ENCODE measurements around the gene HCFC2.

DNA sequence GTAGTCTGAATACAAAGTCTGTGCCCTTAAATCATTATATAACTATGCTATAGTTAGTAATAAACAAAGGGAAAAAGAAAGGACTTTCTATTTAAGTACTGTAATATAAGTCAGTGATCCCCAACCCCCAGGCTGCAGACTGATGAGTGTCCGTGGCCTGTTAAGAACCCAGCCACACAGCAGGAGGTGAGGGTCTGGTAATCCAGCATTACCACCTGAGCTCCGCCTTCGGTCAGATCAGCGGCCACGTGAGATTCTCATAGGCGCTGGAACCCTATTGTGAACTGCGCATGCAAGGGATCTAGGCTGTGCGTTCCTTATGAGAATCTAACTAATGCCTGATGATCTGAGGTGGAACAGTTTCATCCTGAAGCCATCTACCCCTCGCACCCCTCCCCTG is 58.0 kb downstream of the HCFC2 start:
- TF ChIP-seq BCL6 (CRISPR knock-in tag; IDR thresholded peaks at IDR 0.05) (no peak), MTA3 (IDR thresholded peaks at IDR 0.05; ENCODE audit: borderline replicate concordance) (no peak), POLR2AphosphoS5 (IDR thresholded peaks at IDR 0.05; ENCODE audit: control insufficient read depth, insufficient read depth, low read depth, low read length) (no peak), CBX5 (IDR thresholded peaks at IDR 0.05; ENCODE audit: borderline replicate concordance, low read depth) (no peak), TGIF2 (CRISPR knock-in tag; IDR thresholded peaks at IDR 0.05) (no peak), KLF1 (tag; IDR thresholded peaks at IDR 0.05) (no peak), POLR2A (conservative IDR thresholded peaks at IDR 0.05) (no peak), EP400 (IDR thresholded peaks at IDR 0.05) (no peak), PHF20 (IDR thresholded peaks at IDR 0.05; ENCODE audit: partially characterized antibody) (no peak), EZH2 (IDR thresholded peaks at IDR 0.05; ENCODE audit: borderline replicate concordance, low read depth, low read length) (no peak), TCF7L2 (IDR thresholded peaks at IDR 0.05; ENCODE audit: low read depth, low read length) (no peak), TRIM24 (IDR thresholded peaks at IDR 0.05) (no peak)
- TF ChIP-seq, protein P1, sequence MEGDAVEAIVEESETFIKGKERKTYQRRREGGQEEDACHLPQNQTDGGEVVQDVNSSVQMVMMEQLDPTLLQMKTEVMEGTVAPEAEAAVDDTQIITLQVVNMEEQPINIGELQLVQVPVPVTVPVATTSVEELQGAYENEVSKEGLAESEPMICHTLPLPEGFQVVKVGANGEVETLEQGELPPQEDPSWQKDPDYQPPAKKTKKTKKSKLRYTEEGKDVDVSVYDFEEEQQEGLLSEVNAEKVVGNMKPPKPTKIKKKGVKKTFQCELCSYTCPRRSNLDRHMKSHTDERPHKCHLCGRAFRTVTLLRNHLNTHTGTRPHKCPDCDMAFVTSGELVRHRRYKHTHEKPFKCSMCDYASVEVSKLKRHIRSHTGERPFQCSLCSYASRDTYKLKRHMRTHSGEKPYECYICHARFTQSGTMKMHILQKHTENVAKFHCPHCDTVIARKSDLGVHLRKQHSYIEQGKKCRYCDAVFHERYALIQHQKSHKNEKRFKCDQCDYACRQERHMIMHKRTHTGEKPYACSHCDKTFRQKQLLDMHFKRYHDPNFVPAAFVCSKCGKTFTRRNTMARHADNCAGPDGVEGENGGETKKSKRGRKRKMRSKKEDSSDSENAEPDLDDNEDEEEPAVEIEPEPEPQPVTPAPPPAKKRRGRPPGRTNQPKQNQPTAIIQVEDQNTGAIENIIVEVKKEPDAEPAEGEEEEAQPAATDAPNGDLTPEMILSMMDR (IDR thresholded peaks at IDR 0.05 in 2 of 3, conservative IDR thresholded peaks at IDR 0.05 in 1 of 3; ENCODE audit: insufficient read depth in 2 of 3, low read depth in 1 of 3, low read length in 3 of 3), result no peak
- TF ChIP-seq, protein P2, sequence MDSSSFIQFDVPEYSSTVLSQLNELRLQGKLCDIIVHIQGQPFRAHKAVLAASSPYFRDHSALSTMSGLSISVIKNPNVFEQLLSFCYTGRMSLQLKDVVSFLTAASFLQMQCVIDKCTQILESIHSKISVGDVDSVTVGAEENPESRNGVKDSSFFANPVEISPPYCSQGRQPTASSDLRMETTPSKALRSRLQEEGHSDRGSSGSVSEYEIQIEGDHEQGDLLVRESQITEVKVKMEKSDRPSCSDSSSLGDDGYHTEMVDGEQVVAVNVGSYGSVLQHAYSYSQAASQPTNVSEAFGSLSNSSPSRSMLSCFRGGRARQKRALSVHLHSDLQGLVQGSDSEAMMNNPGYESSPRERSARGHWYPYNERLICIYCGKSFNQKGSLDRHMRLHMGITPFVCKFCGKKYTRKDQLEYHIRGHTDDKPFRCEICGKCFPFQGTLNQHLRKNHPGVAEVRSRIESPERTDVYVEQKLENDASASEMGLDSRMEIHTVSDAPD (CRISPR knock-in tag; IDR thresholded peaks at IDR 0.05), result no peak
